Heart left ventricle (tissue), 16 donors: ENCODE measurements around the gene VGLL3. TPM values are rescaled to one million over a fixed set of nuclear protein-coding genes. Genes with fewer than 3 reads are reported as not detected.

ENCODE experiments used
- ATAC-seq, 4 donors: fragments of 200-7000 bp; cut with Tn5 transposase; one replicate each; pipeline ENCODE4 v1.9.1; 2020 to 2022; ENCODE audit warnings: moderate library complexity in 4 of 4, mild to moderate bottlenecking in 3 of 4, moderate number of reproducible peaks in 1 of 4
- DNase-seq, 5 donors: peaks; one replicate each; pipeline ENCODE4 v3.0.0-alpha.2; 2020
- H3K27ac ChIP-seq, 12 donors: fragments of 200-600 bp; sonication (generic) in 4 of 12; one replicate each; pipeline versions ENCODE4 v1.5.0 to v1.8.0; 2016 to 2022; ENCODE audit warnings: mild to moderate bottlenecking in 2 of 12
- H3K27me3 ChIP-seq, 9 donors: fragments of 200-600 bp; sonication (generic) in 2 of 9; one replicate each; pipeline versions ENCODE4 v1.5.1 to v1.8.0; 2016 to 2022; ENCODE audit warnings: mild to moderate bottlenecking in 3 of 9
- H3K36me3 ChIP-seq, 9 donors: fragments of 200-600 bp; sonication (generic) in 2 of 9; one replicate each; pipeline versions ENCODE4 v1.5.0 to v1.8.0; 2018 to 2022; ENCODE audit warnings: mild to moderate bottlenecking in 2 of 9
- H3K4me1 ChIP-seq, 12 donors: fragments of 200-600 bp; sonication (generic) in 4 of 12; one replicate each; pipeline versions ENCODE4 v1.5.0 to v1.8.0; 2016 to 2022; ENCODE audit warnings: mild to moderate bottlenecking in 3 of 12
- H3K4me3 ChIP-seq, 12 donors: fragments of 200-600 bp; sonication (generic) in 4 of 12; one replicate each; pipeline versions ENCODE4 v1.5.0 to v1.8.0; 2017 to 2022; ENCODE audit warnings: mild to moderate bottlenecking in 9 of 12, moderate library complexity in 4 of 12
- H3K9me3 ChIP-seq, 12 donors: fragments of 200-600 bp; sonication (generic) in 4 of 12; one replicate each; pipeline versions ENCODE4 v1.5.0 to v1.8.0; 2016 to 2022; ENCODE audit warnings: mild to moderate bottlenecking in 1 of 12
- CTCF ChIP-seq, 12 donors: fragments of 200-600 bp; sonication (generic) in 4 of 12; IDR thresholded peaks; one replicate each; pipeline versions ENCODE4 v1.5.0 to v1.8.0; 2018 to 2022; ENCODE audit warnings: antibody characterized with exemption in 12 of 12, mild to moderate bottlenecking in 5 of 12
- POLR2A ChIP-seq, 2 donors: fragments of 450-650 bp; IDR thresholded peaks; one replicate each; pipeline ENCODE4 v1.6.1; 2017; ENCODE audit warnings: antibody characterized with exemption in 2 of 2, mild to moderate bottlenecking in 2 of 2, moderate library complexity in 2 of 2
- WGBS, 4 donors: extraction: QIAGEN DNeasy Blood & Tissue Kit in 2 of 4; methylation state at CpG; one replicate each; pipeline versions ENCODE4 v1.1.5 to v1.1.7; 2013 to 2018; 5-methylcytosine and 5-hydroxymethylcytosine counted together
- intact Hi-C, 10 donors: fragments of 100-400 bp; cut with DNase I; formaldehyde crosslinking; loops; one replicate each; pipeline versions ENCODE4 v1.11.1 to v1.14.2; 2022
- polyA plus RNA-seq, 2 donors: library from polyadenylated mRNA; stranded (reverse); fragments of 200-250 nt; gene quantifications; one replicate each; pipeline ENCODE4 v1.2.3, GENCODE V29; 2013
- total RNA-seq, 9 donors: library from RNA; depleted of rRNA in 2 of 9; stranded (reverse); fragments of >200 nt in 2 of 9; fragmentation: NEBNext Ultra II Directional in 3 of 9; extraction: Animal tissue kit (Norgen Biotek cat#: 25700) in 3 of 9; gene quantifications; one replicate each; pipeline versions ENCODE4 v1.1.0 to v1.2.4, GENCODE V29; 2016 to 2023
- donor health status: ischemic (EF 13 %, LVEDD 7.1; RV severe dilation, severe dysfunction).
- donor health status: healthy with polysubstance abuse.
- donor health status: DM: no; HTN: yes; CAD: no.
- donor health status: DM: no; HTN: no; CAD: no.
- donor health status: ischemic (EF 25% LVEDD 6.9; RV normal size, moderate dysfunction).
- donor health status: ischemic (EF 25% LVEDD 5.7; RV mildly dilated, moderate dysfunction).
- donor health status: healthy.
- donor health status: DM: yes; HTN: yes; CAD: no.
- donor health status: ischemic (EF 35%, LVEDD 5.7; RV mildly dilated, moderate dysfunction).
- donor health status: nonischemic (EF 11% LVEDD 7.7; RV severe dilation, severe dysfunction).
- donor health status: DM: yes; HTN: yes; CAD: no.
- donor health status: PGD.
- donor health status: ischemic (EF 29% LVEDD 5.4; RV normal size, mild dysfunction).
- donor health status: nonischemic (EF 23%, LVEDD 6.1; RV moderate dilation, normal function).

The VGLL3 gene
- total and polyA plus RNA-seq, 11 donors: 0.65 to 25.4 (median 6.3) TPM

- intact Hi-C loops: loop anchor here in 1 of 10 donors (10.0 kb wide), 1 partner anchor 195 kb away; no protein-coding TSS in a partner anchor
- H3K4me1 ChIP-seq: peaks cover 0 to 12% (median 2%) of the 10 kb centered on the region in 12 donors
- WGBS, 4 donors: 55 to 68% (median 65%) methylated on average over 7 of the region's 7 CpGs
- TF ChIP-seq CTCF (IDR thresholded peaks at IDR 0.05): no peak
- no peak for TF ChIP-seq POLR2A (IDR thresholded peaks at IDR 0.05)
- H3K27ac ChIP-seq: peak overlapping the region in 9 of 12 donors; percentile 44 to 88 (median 68)
- peaks cover 0 to 24% (median 12%) of the 10 kb centered on the region in 9 donors for H3K27me3 ChIP-seq
- no peaks in the 10 kb centered on the region for H3K9me3 ChIP-seq
- peak overlapping the region in 11 of 12 donors; percentile 46 to 84 (median 62) for H3K4me3 ChIP-seq
- DNase-seq (no peak), ATAC-seq (no peak)
- H3K36me3 ChIP-seq: no peaks in the 10 kb centered on the region
Observed at GRCh38 chr3:86989611-86990010, 1.3 kb downstream of the VGLL3 start.

GRCh38 chr3:86989006-86989405 is 1.9 kb downstream of the VGLL3 start:
- WGBS, 4 donors: 45 to 64% (median 56%) methylated on average over 1 of the region's 1 CpG
- peak overlapping the region in 7 of 12 donors; percentile 14 to 88 (median 78) for H3K27ac ChIP-seq
- TF ChIP-seq CTCF (IDR thresholded peaks at IDR 0.05) (no peak), POLR2A (IDR thresholded peaks at IDR 0.05) (no peak)

GRCh38 chr3:86988235-86988634 is 2.7 kb downstream of the VGLL3 start:
- Histone ChIP-seq H3K36me3 (no peaks in the 10 kb centered on the region), H3K4me1 (peaks cover 0 to 15% (median 2%) of the 10 kb centered on the region in 12 donors), H3K27ac (peak overlapping the region in 7 of 12 donors; percentile 14 to 88 (median 29)), H3K27me3 (peaks cover 0 to 24% (median 14%) of the 10 kb centered on the region in 9 donors), H3K4me3 (peak overlapping the region in 5 of 12 donors; percentile 2 to 84 (median 71)), H3K9me3 (no peaks in the 10 kb centered on the region)
- WGBS, 4 donors: 39 to 53% (median 41%) methylated on average over 4 of the region's 4 CpGs
- intact Hi-C loops: no loop called here
- DNase-seq (no peak), ATAC-seq (peak in 2 of 4 donors; percentile 34 to 41)
- TF ChIP-seq CTCF (IDR thresholded peaks at IDR 0.05): no peak
- TF ChIP-seq POLR2A (IDR thresholded peaks at IDR 0.05): no peak

More at GRCh38 chr3:86989006-86989405, 1.9 kb downstream of the VGLL3 start:
- Histone ChIP-seq H3K4me1 (peaks cover 0 to 12% (median 2%) of the 10 kb centered on the region in 12 donors), H3K9me3 (no peaks in the 10 kb centered on the region), H3K4me3 (peak overlapping the region in 11 of 12 donors; percentile 14 to 84 (median 62)), H3K36me3 (no peaks in the 10 kb centered on the region), H3K27me3 (peaks cover 0 to 24% (median 12%) of the 10 kb centered on the region in 9 donors)
- intact Hi-C loops: no loop called here
- no peak for DNase-seq
- ATAC-seq: no peak

- ATAC-seq: no peak
- WGBS, 4 donors: 71 to 93% (median 79%) methylated on average over 1 of the region's 1 CpG
- Histone ChIP-seq H3K4me1 (peaks cover 0 to 15% (median 4%) of the 10 kb centered on the region in 12 donors), H3K27me3 (peaks cover 0 to 24% (median 14%) of the 10 kb centered on the region in 9 donors), H3K4me3 (peak overlapping the region in 3 of 12 donors; percentile 2 to 75 (median 71)), H3K36me3 (no peaks in the 10 kb centered on the region), H3K9me3 (no peaks in the 10 kb centered on the region), H3K27ac (peak overlapping the region in 5 of 12 donors; percentile 14 to 88 (median 29))
- no peak for DNase-seq
- intact Hi-C loops: no loop called here
- no peak for TF ChIP-seq CTCF (IDR thresholded peaks at IDR 0.05)
- no peak for TF ChIP-seq POLR2A (IDR thresholded peaks at IDR 0.05)
Observed at GRCh38 chr3:86987421-86987715, 3.6 kb downstream of the VGLL3 start.
